ENCODE measurements around the gene ZCWPW2. TPM values are rescaled to one million over a fixed set of nuclear protein-coding genes. Genes with fewer than 3 reads are reported as not detected.

The ZCWPW2 gene
- total and polyA plus RNA-seq, 7 donors: 0.74 to 4.0 (median 2.7) TPM

DNA sequence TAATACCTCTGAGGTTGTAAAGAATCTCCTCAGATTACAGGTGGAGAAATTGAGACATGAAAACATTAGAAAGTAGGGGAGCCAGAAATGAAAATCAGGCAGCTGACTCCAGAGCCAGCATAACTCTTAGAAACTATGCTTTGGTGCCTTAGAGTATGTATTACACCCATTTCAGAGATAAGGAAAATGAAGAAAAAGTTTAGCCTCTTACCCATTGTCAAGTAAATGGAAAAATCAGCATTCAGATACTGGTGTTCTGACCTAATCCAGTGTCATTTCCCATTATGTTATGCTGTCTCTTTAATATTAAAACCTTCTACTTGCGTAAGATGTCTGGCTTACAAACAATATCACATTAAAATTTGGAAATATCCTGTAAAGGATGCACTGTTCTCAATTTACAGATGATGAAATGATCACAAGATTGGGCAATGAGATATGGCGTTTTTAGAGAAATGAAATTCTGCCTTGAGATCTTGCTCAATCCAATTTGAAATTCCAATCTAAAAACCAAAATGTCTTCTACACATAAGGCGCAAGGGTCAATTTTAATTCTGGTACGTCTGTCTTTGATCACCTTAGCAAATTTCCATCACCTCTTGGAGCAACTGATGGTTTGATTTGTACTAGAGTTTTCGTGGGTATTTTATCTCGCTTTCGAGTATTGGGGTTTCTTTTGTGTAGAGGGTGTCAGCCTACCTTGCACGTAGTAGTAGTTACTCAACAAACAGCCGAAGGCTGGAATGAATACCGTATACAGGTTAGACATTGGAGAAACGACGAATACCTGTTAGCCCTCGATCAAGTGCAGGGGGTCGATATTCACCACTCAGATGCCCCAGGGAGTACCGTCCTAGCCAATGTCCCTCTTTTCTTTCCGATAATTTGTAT lies 902 bp upstream of the ZCWPW2 start:
- peak overlapping the region; percentile 87 for H3K4me3 ChIP-seq
- H3K9me3 ChIP-seq: peaks cover under 1% of the 10 kb centered on the region
- peak in 1 of 4 donors; percentile 1 for ATAC-seq
- TF ChIP-seq, protein P1, sequence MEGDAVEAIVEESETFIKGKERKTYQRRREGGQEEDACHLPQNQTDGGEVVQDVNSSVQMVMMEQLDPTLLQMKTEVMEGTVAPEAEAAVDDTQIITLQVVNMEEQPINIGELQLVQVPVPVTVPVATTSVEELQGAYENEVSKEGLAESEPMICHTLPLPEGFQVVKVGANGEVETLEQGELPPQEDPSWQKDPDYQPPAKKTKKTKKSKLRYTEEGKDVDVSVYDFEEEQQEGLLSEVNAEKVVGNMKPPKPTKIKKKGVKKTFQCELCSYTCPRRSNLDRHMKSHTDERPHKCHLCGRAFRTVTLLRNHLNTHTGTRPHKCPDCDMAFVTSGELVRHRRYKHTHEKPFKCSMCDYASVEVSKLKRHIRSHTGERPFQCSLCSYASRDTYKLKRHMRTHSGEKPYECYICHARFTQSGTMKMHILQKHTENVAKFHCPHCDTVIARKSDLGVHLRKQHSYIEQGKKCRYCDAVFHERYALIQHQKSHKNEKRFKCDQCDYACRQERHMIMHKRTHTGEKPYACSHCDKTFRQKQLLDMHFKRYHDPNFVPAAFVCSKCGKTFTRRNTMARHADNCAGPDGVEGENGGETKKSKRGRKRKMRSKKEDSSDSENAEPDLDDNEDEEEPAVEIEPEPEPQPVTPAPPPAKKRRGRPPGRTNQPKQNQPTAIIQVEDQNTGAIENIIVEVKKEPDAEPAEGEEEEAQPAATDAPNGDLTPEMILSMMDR (IDR thresholded peaks at IDR 0.05): no peak
- H3K4me1 ChIP-seq: peaks cover 47% of the 10 kb centered on the region
- DNase-seq: no peak
- WGBS, 3 donors: 17 to 25% (median 18%) methylated on average over 16 of the region's 16 CpGs
- intact Hi-C loops (cut with DNase I): no loop called here
- no peaks in the 10 kb centered on the region for H3K36me3 ChIP-seq (ENCODE audit: insufficient read depth in 1 of 2, low read depth in 1 of 2)
- H3K27ac ChIP-seq: peak overlapping the region; percentile 99
- H3K27me3 ChIP-seq (ENCODE audit: insufficient read depth in 3 of 3, low read length in 2 of 3): no peaks in the 10 kb centered on the region

DNA sequence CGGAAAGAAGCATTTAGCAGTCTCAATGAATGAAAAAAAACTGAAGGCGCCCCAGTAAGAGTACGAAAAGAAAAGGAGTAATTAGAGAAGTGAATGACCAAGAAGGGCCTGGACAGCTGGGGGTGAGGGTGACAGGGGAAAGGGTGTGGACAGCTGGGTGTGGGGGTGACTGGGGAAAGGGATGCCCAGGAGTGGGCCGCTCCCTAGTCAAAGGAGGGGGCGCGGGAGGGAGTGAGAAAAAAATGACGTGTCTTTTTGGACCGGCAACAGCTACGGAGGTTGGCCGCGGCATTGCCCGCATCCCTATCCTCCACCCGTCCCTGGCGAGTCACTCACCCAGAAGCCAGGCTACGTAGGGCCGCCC lies 274 bp upstream of the ZCWPW2 start:
- Histone ChIP-seq H3K4me3 (peak overlapping the region; percentile 87), H3K36me3 (ENCODE audit: insufficient read depth in 1 of 2, low read depth in 1 of 2) (no peaks in the 10 kb centered on the region), H3K9me3 (peaks cover 7% of the 10 kb centered on the region), H3K27me3 (ENCODE audit: insufficient read depth in 3 of 3, low read length in 2 of 3) (no peaks in the 10 kb centered on the region), H3K4me1 (peaks cover 47% of the 10 kb centered on the region), H3K27ac (peak overlapping the region; percentile 99)
- 0 to 1% (median 0%) methylated on average over 15 to 16 of the region's 16 CpGs for WGBS, 3 donors
- ATAC-seq (peak; percentile 79 to 85 (median 82)), DNase-seq (peak in 1 of 2 donors; percentile 95)
- TF ChIP-seq, protein P1 (IDR thresholded peaks at IDR 0.05): no peak
- intact Hi-C loops (cut with DNase I): no loop called here

DNA sequence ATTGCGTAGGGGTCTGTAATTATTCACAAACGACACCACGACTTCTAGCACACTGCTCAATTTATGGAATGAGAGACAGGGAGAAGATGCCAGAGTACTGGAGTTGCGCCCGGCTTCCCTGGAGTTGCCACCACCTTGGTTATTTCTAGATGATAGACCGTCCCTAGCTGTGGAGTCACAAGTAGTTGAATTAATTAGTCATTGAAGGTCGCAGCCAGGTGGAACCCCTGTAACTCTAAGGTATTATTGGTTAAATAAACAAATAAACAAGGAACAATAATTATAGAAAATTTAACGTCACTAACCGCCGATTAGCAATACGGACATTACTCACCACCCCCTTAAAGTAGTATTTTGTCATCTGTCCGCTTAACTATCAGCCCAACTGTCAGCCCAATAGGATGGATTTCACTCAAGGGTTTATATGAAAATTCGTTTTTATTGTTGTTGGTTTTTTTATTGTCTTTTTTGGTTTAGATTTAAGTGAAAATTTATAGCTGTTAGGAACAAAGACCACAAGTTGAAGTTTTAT lies 1.0 kb downstream of the ZCWPW2 start:
- H3K9me3 ChIP-seq: peaks cover 15% of the 10 kb centered on the region
- peaks cover 35% of the 10 kb centered on the region for H3K4me1 ChIP-seq
- H3K4me3 ChIP-seq: peak overlapping the region; percentile 87
- peak in 1 of 2 donors; percentile 43 for DNase-seq
- intact Hi-C loops (cut with DNase I): no loop called here
- peaks cover 0 to 4% of the 10 kb centered on the region in 2 donors for H3K36me3 ChIP-seq (ENCODE audit: insufficient read depth in 1 of 2, low read depth in 1 of 2)
- WGBS, 3 donors: 13 to 17% (median 16%) methylated on average over 13 of the region's 13 CpGs
- no peaks in the 10 kb centered on the region for H3K27me3 ChIP-seq (ENCODE audit: insufficient read depth in 3 of 3, low read length in 2 of 3)
- TF ChIP-seq, protein P1 (IDR thresholded peaks at IDR 0.05): no peak
- H3K27ac ChIP-seq: peak overlapping the region; percentile 99
- ATAC-seq: peak in 2 of 4 donors; percentile 4 to 39

DNA sequence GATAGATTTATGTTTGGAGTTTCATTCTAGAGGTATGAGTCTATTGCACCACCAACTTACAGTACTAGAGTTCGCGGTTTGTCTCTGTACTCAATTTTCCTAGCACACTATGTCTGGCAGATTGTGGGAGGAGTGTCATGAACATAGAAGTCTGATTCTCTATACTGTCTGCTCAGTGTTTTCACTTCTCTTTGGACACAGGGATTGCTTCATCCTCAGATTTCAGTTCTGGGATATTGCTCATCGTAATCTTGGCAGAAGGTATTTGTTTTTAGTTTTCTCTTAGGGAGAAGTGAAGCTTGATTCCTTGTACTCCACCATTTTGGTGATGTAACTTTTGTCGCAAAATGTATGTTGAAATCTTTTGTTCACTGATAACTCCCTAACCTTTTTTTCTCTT lies 27.9 kb downstream of the ZCWPW2 start:
- Histone ChIP-seq H3K36me3 (ENCODE audit: insufficient read depth in 1 of 2, low read depth in 1 of 2) (no peaks in the 10 kb centered on the region), H3K27me3 (ENCODE audit: insufficient read depth in 3 of 3, low read length in 2 of 3) (no peaks in the 10 kb centered on the region), H3K27ac (no peak overlapping the region), H3K9me3 (no peaks in the 10 kb centered on the region), H3K4me3 (no peak overlapping the region), H3K4me1 (no peaks in the 10 kb centered on the region)
- WGBS, 3 donors: 65 to 75% (median 67%) methylated on average over 4 of the region's 4 CpGs
- intact Hi-C loops (cut with DNase I): no loop called here
- TF ChIP-seq, protein P1 (IDR thresholded peaks at IDR 0.05): no peak
- ATAC-seq (peak; percentile 66 to 93 (median 90)), DNase-seq (no peak)

Measured in psoas muscle (tissue), 8 donors.